ENCODE results near the gene CD93.

- TF ChIP-seq CTCF (IDR thresholded peaks at IDR 0.05 in 4 of 5, conservative IDR thresholded peaks at IDR 0.05 in 1 of 5), result no peak
- no peak for TF ChIP-seq POLR2A (IDR thresholded peaks at IDR 0.05)
These were observed 54.8 kb downstream of the CD93 start for GRCh38 chr20:23031346-23031745.
